ENCODE data around the gene ATP2C2. TPM values are rescaled to one million over a fixed set of nuclear protein-coding genes. Genes with fewer than 3 reads are reported as not detected.
A peak's percentile ranks its signal among the peaks of the same experiment; 100 is the strongest.

ATP2C2 gene
- total RNA-seq, 4 donors from 2014 or later, result 1.3 TPM; not detected in 3

GRCh38 chr16:84458606-84459532 lies 90.5 kb downstream of the ATP2C2 start:
- TF ChIP-seq CTCF (IDR thresholded peaks at IDR 0.05), result no peak
- no peak for ATAC-seq (ENCODE audit: low FRiP score)
- peak; percentile 14 for DNase-seq (ENCODE audit: low spot score)

GRCh38 chr16:84459533-84459894 lies 91.2 kb downstream of the ATP2C2 start:
- no peak for ATAC-seq (ENCODE audit: low FRiP score)
- TF ChIP-seq CTCF (IDR thresholded peaks at IDR 0.05), result no peak
- DNase-seq (ENCODE audit: low spot score), result no peak

- ATAC-seq (ENCODE audit: low FRiP score) (no peak), DNase-seq (ENCODE audit: low spot score) (no peak)
- TF ChIP-seq CTCF (IDR thresholded peaks at IDR 0.05), result no peak
Observed at GRCh38 chr16:84459941-84460405, 91.6 kb downstream of the ATP2C2 start.

GRCh38 chr16:84460406-84461028 lies 92.2 kb downstream of the ATP2C2 start:
- DNase-seq (ENCODE audit: low spot score) (no peak), ATAC-seq (ENCODE audit: low FRiP score) (no peak)
- no peak for TF ChIP-seq CTCF (IDR thresholded peaks at IDR 0.05)

- no peak for ATAC-seq (ENCODE audit: low FRiP score)
- peak; percentile 21 for DNase-seq (ENCODE audit: low spot score)
- no peak for TF ChIP-seq CTCF (IDR thresholded peaks at IDR 0.05)
Observed at GRCh38 chr16:84461029-84461412, 92.7 kb downstream of the ATP2C2 start.

GRCh38 chr16:84461413-84462295 lies 93.3 kb downstream of the ATP2C2 start:
- TF ChIP-seq CTCF (IDR thresholded peaks at IDR 0.05), result no peak
- DNase-seq (ENCODE audit: low spot score) (peak; percentile 14), ATAC-seq (ENCODE audit: low FRiP score) (no peak)
